ENCODE data around the gene DDX17. TPM values are rescaled to one million over a fixed set of nuclear protein-coding genes. Genes with fewer than 3 reads are reported as not detected.

The DDX17 gene
- total and polyA plus RNA-seq, 10 of the 15 experiments (the other 5 are each of a cell fraction or from before 2014, with no cell fraction given) = 25.2 to 778 (median 266) TPM

DNA sequence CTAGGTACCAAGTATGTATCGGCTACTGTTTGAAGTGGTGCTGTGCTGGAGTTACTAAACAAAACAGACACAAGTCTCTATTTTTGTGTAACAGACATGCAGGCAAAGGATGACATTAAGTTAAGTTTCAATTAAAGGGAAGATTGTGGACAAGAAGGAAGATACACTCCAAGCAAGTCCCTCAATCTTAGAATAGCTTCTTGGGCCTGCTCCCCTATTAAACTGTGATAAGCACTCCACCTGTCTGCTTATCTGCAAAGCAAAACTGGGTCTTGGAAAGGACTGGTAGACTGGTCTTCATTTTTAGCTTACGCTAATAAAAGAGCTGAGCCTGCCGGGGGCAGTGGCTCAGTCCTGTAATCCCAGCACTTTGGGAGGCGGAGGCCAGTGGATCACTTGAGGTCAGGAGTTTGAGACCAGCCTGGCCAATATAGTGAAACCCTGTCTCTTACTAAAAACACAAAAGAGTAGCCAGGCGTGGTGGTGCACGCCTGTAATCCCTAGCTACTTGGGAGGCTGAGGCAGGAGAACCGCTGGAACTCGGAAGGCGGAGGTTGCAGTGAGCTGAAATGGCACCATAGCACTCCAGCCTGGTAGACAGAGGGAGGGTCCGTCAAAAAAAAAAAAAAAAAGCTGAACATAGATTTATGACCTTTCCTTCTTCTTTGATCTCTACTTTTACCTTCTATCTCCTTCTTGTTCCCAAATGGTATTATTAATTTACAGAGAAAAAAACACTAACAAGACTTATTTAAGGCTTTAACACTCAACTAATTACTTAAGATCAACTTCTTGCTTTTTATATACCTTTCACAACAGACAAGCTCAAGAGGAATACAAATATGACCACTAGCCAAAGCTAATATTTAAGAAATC, 4.1 kb downstream of the DDX17 start:
- no peaks in the 10 kb centered on the region for H3K9me3 ChIP-seq (replicated peaks; ENCODE audit: control insufficient read depth, insufficient read depth, low read length)
- in situ Hi-C loops (cut with MboI) = no loop called here
- ChIA-PET CTCF (interaction anchor here (0.9 to 2.8 kb wide), 4 partner anchors 8 to 69 kb away, joined by 3 to 20 read pairs (median 5); partner anchors contain the start of gene DMC1), SMC1A (ENCODE audit: uncharacterized antibody, unreplicated experiment) (interaction anchor here (0.6 to 2.9 kb wide), 7 partner anchors 9 to 197 kb away, joined by 3 to 14 read pairs (median 3); no protein-coding TSS in a partner anchor), RAD21 (ENCODE audit: unreplicated experiment) (interaction anchor here (1.0 to 1.7 kb wide), 2 partner anchors 68 to 70 kb away, joined by 3 to 6 read pairs; partner anchors contain the start of gene DMC1), POLR2A (interaction anchor here (0.5 to 1.7 kb wide), 9 partner anchors 11 to 362 kb away, joined by 3 to 9 read pairs (median 4); partner anchors contain the start of genes DMC1, KDELR3 and TOMM22)
- no peak overlapping the region for H2AFZ ChIP-seq (ENCODE audit: control insufficient read depth, low read depth, low read length)
- no peak overlapping the region for H3K27ac ChIP-seq (ENCODE audit: control insufficient read depth, insufficient read depth)
- ATAC-seq (no peak), DNase-seq (ENCODE audit: low read depth, low spot score) (no peak), FAIRE-seq (no peak)
- TF ChIP-seq SMAD5 (IDR thresholded peaks at IDR 0.05; ENCODE audit: low read depth) (0 out of 2 replicates have a peak, but pooled peaks have one; percentile 14), ZBED1 (IDR thresholded peaks at IDR 0.05; ENCODE audit: borderline replicate concordance) (no peak)
- TF ChIP-seq, protein P1, sequence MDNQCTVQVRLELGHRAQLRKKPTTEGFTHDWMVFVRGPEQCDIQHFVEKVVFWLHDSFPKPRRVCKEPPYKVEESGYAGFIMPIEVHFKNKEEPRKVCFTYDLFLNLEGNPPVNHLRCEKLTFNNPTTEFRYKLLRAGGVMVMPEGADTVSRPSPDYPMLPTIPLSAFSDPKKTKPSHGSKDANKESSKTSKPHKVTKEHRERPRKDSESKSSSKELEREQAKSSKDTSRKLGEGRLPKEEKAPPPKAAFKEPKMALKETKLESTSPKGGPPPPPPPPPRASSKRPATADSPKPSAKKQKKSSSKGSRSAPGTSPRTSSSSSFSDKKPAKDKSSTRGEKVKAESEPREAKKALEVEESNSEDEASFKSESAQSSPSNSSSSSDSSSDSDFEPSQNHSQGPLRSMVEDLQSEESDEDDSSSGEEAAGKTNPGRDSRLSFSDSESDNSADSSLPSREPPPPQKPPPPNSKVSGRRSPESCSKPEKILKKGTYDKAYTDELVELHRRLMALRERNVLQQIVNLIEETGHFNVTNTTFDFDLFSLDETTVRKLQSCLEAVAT (IDR thresholded peaks at IDR 0.05) = 0 out of 2 replicates have a peak, but pooled peaks have one; percentile 45
- TF ChIP-seq, protein P2, sequence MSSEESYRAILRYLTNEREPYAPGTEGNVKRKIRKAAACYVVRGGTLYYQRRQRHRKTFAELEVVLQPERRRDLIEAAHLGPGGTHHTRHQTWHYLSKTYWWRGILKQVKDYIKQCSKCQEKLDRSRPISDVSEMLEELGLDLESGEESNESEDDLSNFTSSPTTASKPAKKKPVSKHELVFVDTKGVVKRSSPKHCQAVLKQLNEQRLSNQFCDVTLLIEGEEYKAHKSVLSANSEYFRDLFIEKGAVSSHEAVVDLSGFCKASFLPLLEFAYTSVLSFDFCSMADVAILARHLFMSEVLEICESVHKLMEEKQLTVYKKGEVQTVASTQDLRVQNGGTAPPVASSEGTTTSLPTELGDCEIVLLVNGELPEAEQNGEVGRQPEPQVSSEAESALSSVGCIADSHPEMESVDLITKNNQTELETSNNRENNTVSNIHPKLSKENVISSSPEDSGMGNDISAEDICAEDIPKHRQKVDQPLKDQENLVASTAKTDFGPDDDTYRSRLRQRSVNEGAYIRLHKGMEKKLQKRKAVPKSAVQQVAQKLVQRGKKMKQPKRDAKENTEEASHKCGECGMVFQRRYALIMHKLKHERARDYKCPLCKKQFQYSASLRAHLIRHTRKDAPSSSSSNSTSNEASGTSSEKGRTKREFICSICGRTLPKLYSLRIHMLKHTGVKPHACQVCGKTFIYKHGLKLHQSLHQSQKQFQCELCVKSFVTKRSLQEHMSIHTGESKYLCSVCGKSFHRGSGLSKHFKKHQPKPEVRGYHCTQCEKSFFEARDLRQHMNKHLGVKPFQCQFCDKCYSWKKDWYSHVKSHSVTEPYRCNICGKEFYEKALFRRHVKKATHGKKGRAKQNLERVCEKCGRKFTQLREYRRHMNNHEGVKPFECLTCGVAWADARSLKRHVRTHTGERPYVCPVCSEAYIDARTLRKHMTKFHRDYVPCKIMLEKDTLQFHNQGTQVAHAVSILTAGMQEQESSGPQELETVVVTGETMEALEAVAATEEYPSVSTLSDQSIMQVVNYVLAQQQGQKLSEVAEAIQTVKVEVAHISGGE (CRISPR knock-in tag; IDR thresholded peaks at IDR 0.05) = no peak
- H3K4me1 ChIP-seq (ENCODE audit: control insufficient read depth, insufficient read depth, low read length) = no peaks in the 10 kb centered on the region; the same call in 1 of the 2 replicates
- peaks cover 8 to 52% of the 10 kb centered on the region in 2 experiments for H3K36me3 ChIP-seq (ENCODE audit: control insufficient read depth in 2 of 2, insufficient read depth in 2 of 2, low read length in 1 of 2)
- H3K27me3 ChIP-seq (replicated peaks in 1 of 2; ENCODE audit: control insufficient read depth in 2 of 2, insufficient read depth in 2 of 2, low read length in 1 of 2) = no peaks in the 10 kb centered on the region
- WGBS (ENCODE audit: insufficient coverage, insufficient replicate concordance, low lambda C conversion rate, missing lambda C conversion rate) = 86% methylated on average over 6 of the region's 10 CpGs
- peaks cover 7% of the 10 kb centered on the region; the same call in 1 of the 2 replicates for H4K20me1 ChIP-seq (ENCODE audit: control insufficient read depth, insufficient read depth)
- no TSS peak for BruUV-seq (replicated peaks)
- H3K4me2 ChIP-seq (ENCODE audit: control insufficient read depth, insufficient read depth) = peak overlapping the region; percentile 88
- peak overlapping the region; percentile 96; the same call in 1 of the 2 replicates for H3K4me3 ChIP-seq
- peaks cover 76% of the 10 kb centered on the region for H3K79me2 ChIP-seq (ENCODE audit: control insufficient read depth, insufficient read depth, low read length)
- intact Hi-C loops (cut with micrococcal nuclease; ENCODE audit: unreplicated experiment) = loop anchor here (10.0 kb wide), 1 partner anchor 203 kb away; the partner anchor contains the start of genes GTPBP1 and JOSD1
- no peak overlapping the region for H3K9ac ChIP-seq (ENCODE audit: control insufficient read depth, insufficient read depth, low read length)
